B cell (primary cell): Measurements from ENCODE around the gene TCF12.

Experiments
- CTCF ChIP-seq: fragments of 200-600 bp; IDR thresholded peaks from one replicate; pipeline ENCODE4 v1.8.0; 2022; ENCODE audit warnings: antibody characterized with exemption, mild to moderate bottlenecking
- EZH2 ChIP-seq: IDR thresholded peaks from 2 replicates; pipeline ENCODE4 v1.6.1; 2012; ENCODE audit warnings: borderline replicate concordance, low read depth, mild to moderate bottlenecking, moderate library complexity, low read length; ENCODE audit not compliant: insufficient read depth, poor library complexity, severe bottlenecking

DNA sequence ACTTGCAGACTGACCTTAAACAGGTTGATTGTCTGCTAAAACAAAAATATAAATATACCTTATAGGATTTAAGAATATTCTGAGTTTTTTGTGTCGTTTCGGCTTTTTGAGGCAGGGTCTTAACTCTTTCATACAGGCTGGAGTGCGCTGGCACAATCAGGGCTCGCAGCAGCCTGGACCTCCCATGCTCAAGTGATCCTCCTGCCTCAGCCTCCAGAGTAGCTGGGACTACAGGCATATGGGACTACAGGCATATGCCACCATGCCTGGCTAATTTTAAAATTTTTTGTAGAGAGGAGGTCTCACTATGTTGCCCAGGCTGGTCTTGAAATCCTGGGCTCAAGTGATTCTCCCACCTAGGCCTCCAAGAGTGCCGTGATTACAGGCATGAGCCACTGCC is 113.9 kb downstream of the TCF12 start:
- TF ChIP-seq CTCF, result no peak
- TF ChIP-seq EZH2, result no peak
